Upper lobe of left lung (tissue), 6 donors: ENCODE results near the gene DGCR2. TPM values are rescaled to one million over a fixed set of nuclear protein-coding genes. Genes with fewer than 3 reads are reported as not detected.

Source experiments
- ATAC-seq, 2 donors: fragments of 200-7000 bp; cut with Tn5 transposase; one replicate each; pipeline ENCODE4 v1.9.1; 2022; ENCODE audit warnings: mild to moderate bottlenecking in 2 of 2, moderate library complexity in 2 of 2; ENCODE audit not compliant: low FRiP score in 2 of 2
- DNase-seq, 2 donors: peaks; one replicate each; pipeline ENCODE4 v3.0.0-alpha.2; 2019 to 2020
- H3K27ac ChIP-seq, 4 donors: fragments of 200-600 bp; sonication (generic); one replicate each; pipeline ENCODE4 v1.5.1; 2016 to 2019
- H3K27me3 ChIP-seq, 4 donors: fragments of 200-600 bp; sonication (generic); one replicate each; pipeline ENCODE4 v1.5.1; 2017 to 2019
- H3K36me3 ChIP-seq, 4 donors: fragments of 200-600 bp; sonication (generic); one replicate each; pipeline ENCODE4 v1.5.1; 2016 to 2019
- H3K4me1 ChIP-seq, 4 donors: fragments of 200-600 bp; sonication (generic); one replicate each; pipeline ENCODE4 v1.5.1; 2018 to 2019
- H3K4me3 ChIP-seq, 4 donors: fragments of 200-600 bp; sonication (generic); one replicate each; pipeline ENCODE4 v1.5.1; 2017 to 2019; ENCODE audit warnings: mild to moderate bottlenecking in 2 of 4, moderate library complexity in 1 of 4
- H3K9me3 ChIP-seq, 4 donors: fragments of 200-600 bp; sonication (generic); one replicate each; pipeline ENCODE4 v1.5.1; 2018 to 2019
- CTCF ChIP-seq, 6 experiments: fragments of 450-650 bp in 4 of 6; fragments of 200-600 bp in 2 of 6; sonication (generic) in 2 of 6; IDR thresholded peaks; one replicate each; pipeline ENCODE4 v1.5.1; 2016 to 2019; ENCODE audit warnings: antibody characterized with exemption in 6 of 6
- EP300 ChIP-seq, 4 donors: sonication (generic); formaldehyde crosslinking; IDR thresholded peaks; one replicate each; pipeline ENCODE4 v1.5.1; 2017; ENCODE audit warnings: antibody characterized with exemption in 4 of 4, control low read depth in 2 of 4
- POLR2A ChIP-seq, 4 donors: fragments of 450-650 bp; IDR thresholded peaks; one replicate each; pipeline ENCODE4 v1.5.1; 2016 to 2017; ENCODE audit warnings: antibody characterized with exemption in 4 of 4, mild to moderate bottlenecking in 2 of 4
- POLR2AphosphoS5 ChIP-seq, 2 donors: sonication (generic); formaldehyde crosslinking; IDR thresholded peaks; one replicate each; pipeline ENCODE4 v1.5.1; 2017; ENCODE audit warnings: antibody characterized with exemption in 2 of 2
- WGBS, 2 donors: methylation state at CpG; one replicate each; pipeline ENCODE4 v1.1.5; 2017 to 2018; 5-methylcytosine and 5-hydroxymethylcytosine counted together
- total RNA-seq, 6 donors: library from RNA; depleted of rRNA in 4 of 6; stranded (reverse); fragments of >200 nt in 4 of 6; gene quantifications; one replicate each; pipeline versions ENCODE4 v1.1.0 to v1.2.1, GENCODE V29; 2016 to 2021
- donor health status: DM: no; HTN: no; CAD: no; lungs with moderate emphysema.
- donor health status: DM: no; HTN: yes; CAD: no; lungs with severe emphysema.

Gene DGCR2
- total RNA-seq, 6 donors from 2014 or later: 65.9 to 101 (median 89.9) TPM

GRCh38 chr22:19022755-19023154, 99.5 kb downstream of the DGCR2 start:
- H3K36me3 ChIP-seq: no peaks in the 10 kb centered on the region
- H3K27me3 ChIP-seq: peaks cover 0 to 4% (median 0%) of the 10 kb centered on the region in 4 donors
- H3K4me1 ChIP-seq: no peaks in the 10 kb centered on the region
- TF ChIP-seq POLR2A (IDR thresholded peaks at IDR 0.05): no peak
- TF ChIP-seq POLR2AphosphoS5 (IDR thresholded peaks at IDR 0.05): no peak
- no peak for TF ChIP-seq EP300 (IDR thresholded peaks at IDR 0.05)
- TF ChIP-seq CTCF (IDR thresholded peaks at IDR 0.05): no peak
- no peak for ATAC-seq
- H3K4me3 ChIP-seq: no peak overlapping the region
- H3K27ac ChIP-seq: no peak overlapping the region
- H3K9me3 ChIP-seq: no peaks in the 10 kb centered on the region
- WGBS, 2 donors: 47 to 49% methylated on average over 8 of the region's 8 CpGs
- no peak for DNase-seq

GRCh38 chr22:19019679-19020032, 102.6 kb downstream of the DGCR2 start:
- Histone ChIP-seq H3K36me3 (no peaks in the 10 kb centered on the region), H3K4me1 (no peaks in the 10 kb centered on the region), H3K9me3 (no peaks in the 10 kb centered on the region), H3K27ac (no peak overlapping the region), H3K4me3 (no peak overlapping the region), H3K27me3 (peaks cover 0 to 4% (median 0%) of the 10 kb centered on the region in 4 donors)
- no peak for DNase-seq
- TF ChIP-seq CTCF (IDR thresholded peaks at IDR 0.05): no peak
- ATAC-seq: no peak
- 60 to 72% methylated on average over 3 to 7 of the region's 7 CpGs for WGBS, 2 donors

- no peak overlapping the region for H3K27ac ChIP-seq
- no peak for ATAC-seq
- WGBS, 2 donors: 90 to 95% methylated on average over 12 to 18 of the region's 19 CpGs
- H3K27me3 ChIP-seq: peaks cover 0 to 4% (median 0%) of the 10 kb centered on the region in 4 donors
- H3K4me3 ChIP-seq: no peak overlapping the region
- H3K4me1 ChIP-seq: no peaks in the 10 kb centered on the region
- TF ChIP-seq POLR2A (IDR thresholded peaks at IDR 0.05) (no peak), CTCF (IDR thresholded peaks at IDR 0.05) (no peak), EP300 (IDR thresholded peaks at IDR 0.05) (no peak), POLR2AphosphoS5 (IDR thresholded peaks at IDR 0.05) (no peak)
- no peaks in the 10 kb centered on the region for H3K36me3 ChIP-seq
- no peaks in the 10 kb centered on the region for H3K9me3 ChIP-seq
- DNase-seq: no peak
Measured at GRCh38 chr22:19019029-19019678, 103.1 kb downstream of the DGCR2 start.

GRCh38 chr22:19018256-19018655, 104.0 kb downstream of the DGCR2 start:
- H3K4me1 ChIP-seq: no peaks in the 10 kb centered on the region
- H3K27me3 ChIP-seq: peaks cover 0 to 4% (median 0%) of the 10 kb centered on the region in 4 donors
- H3K4me3 ChIP-seq: no peak overlapping the region
- ATAC-seq: no peak
- no peak overlapping the region for H3K27ac ChIP-seq
- 87% methylated on average over 4 of the region's 4 CpGs; no CpG with 5 or more reads in 1 of the 2 donors for WGBS, 2 donors
- no peak for TF ChIP-seq EP300 (IDR thresholded peaks at IDR 0.05)
- TF ChIP-seq CTCF (IDR thresholded peaks at IDR 0.05): no peak
- TF ChIP-seq POLR2AphosphoS5 (IDR thresholded peaks at IDR 0.05): no peak
- TF ChIP-seq POLR2A (IDR thresholded peaks at IDR 0.05): no peak
- DNase-seq: no peak
- H3K9me3 ChIP-seq: no peaks in the 10 kb centered on the region
- H3K36me3 ChIP-seq: no peaks in the 10 kb centered on the region

- no peak for TF ChIP-seq POLR2A (IDR thresholded peaks at IDR 0.05)
- TF ChIP-seq EP300 (IDR thresholded peaks at IDR 0.05): no peak
- TF ChIP-seq POLR2AphosphoS5 (IDR thresholded peaks at IDR 0.05): no peak
- TF ChIP-seq CTCF (IDR thresholded peaks at IDR 0.05): no peak
- Histone ChIP-seq H3K4me1 (no peaks in the 10 kb centered on the region), H3K9me3 (no peaks in the 10 kb centered on the region), H3K27ac (no peak overlapping the region), H3K27me3 (no peaks in the 10 kb centered on the region), H3K4me3 (no peak overlapping the region), H3K36me3 (no peaks in the 10 kb centered on the region)
- DNase-seq: no peak
- WGBS, 2 donors: 74 to 81% methylated on average over 14 to 15 of the region's 15 CpGs
- no peak for ATAC-seq
Measured at GRCh38 chr22:19016081-19016766, 106.0 kb downstream of the DGCR2 start.
